ENCODE results near the gene PDRG1. TPM values are rescaled to one million over a fixed set of nuclear protein-coding genes. Genes with fewer than 3 reads are reported as not detected.

The PDRG1 gene
- total RNA-seq, 1 donor from 2014 or later, result 5.9 TPM

DNA sequence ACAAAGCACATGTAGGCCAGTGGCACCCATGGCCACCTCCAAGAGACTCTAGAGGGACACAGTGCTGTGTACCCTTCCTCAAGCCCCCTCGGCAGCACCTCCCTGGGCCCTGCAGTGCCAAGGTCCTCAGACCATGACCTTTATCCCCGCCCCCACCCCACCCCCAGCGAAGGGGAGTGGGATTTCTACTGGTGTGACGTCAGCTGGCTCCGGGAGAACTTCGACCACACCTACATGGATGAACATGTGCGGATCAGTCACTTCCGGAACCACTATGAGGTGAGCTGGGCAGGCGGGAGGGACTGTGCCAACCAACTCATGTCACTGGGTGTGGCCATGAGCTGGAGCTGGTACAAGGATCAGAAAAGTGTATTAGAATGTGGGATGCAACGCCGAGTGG lies 43.4 kb downstream of the PDRG1 start:
- DNase-seq (ENCODE audit: low spot score), result peak; percentile 72

DNA sequence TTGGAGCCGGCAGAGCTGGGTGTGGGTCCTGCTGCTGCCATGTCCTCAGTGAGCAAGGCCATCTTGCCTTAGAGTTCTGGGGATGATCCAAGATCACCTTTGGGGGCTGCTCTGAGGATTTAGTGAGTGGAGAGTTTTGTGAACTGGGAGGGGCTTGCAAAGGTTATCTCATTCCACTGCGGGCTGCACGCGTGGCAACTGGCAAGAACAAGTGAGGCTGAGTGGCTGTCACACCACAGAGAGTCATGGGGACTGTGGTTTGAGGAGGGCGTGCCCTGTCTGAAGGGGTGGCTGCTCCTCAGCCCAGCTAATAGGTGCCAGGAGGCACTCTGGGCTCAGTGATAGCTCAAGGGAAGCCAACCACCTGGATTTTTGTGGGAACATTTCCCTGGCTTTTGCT lies 43.8 kb downstream of the PDRG1 start:
- peak; percentile 80 for DNase-seq (ENCODE audit: low spot score)

GRCh38 chr20:31907046-31907445 lies 44.8 kb downstream of the PDRG1 start:
- DNase-seq (ENCODE audit: low spot score), result peak; percentile 51

GRCh38 chr20:31906001-31906400 lies 45.8 kb downstream of the PDRG1 start:
- peak; percentile 33 for DNase-seq (ENCODE audit: low spot score)

DNA sequence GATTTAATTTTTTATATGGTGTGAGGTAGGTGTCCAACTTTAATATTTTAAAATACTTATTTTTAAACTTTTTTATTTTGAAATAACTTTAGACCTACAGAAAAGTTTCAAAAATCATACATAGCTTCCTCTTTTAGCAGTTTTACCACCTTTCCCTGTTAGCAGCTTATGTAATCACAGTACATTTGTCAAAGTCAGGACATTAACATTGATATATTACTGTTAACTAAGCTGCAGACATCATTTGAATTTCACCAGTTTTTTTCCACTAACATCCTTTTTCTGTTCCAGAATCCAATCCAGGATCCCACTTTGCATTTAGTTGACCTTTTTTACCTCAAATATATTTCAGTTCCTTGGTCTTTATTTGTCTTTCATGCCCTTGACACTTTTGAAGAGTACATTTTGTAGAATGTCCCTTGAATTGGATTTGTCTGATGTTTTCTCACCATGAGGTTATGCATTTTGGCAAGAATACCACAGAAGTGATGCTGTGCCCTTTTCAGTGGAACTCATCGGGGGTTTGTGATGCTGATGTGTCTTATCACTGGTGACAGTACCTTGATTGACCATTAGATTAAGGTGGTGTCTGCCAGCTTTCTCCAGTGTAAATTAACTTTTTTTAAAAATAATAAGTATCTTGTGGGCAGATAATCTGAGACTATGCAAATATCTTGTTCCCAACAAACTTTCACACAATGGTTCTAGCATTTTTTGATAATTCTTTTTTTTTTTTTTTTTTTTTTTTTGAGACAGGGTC lies 48.0 kb downstream of the PDRG1 start:
- no peak for DNase-seq (ENCODE audit: low spot score)

DNA sequence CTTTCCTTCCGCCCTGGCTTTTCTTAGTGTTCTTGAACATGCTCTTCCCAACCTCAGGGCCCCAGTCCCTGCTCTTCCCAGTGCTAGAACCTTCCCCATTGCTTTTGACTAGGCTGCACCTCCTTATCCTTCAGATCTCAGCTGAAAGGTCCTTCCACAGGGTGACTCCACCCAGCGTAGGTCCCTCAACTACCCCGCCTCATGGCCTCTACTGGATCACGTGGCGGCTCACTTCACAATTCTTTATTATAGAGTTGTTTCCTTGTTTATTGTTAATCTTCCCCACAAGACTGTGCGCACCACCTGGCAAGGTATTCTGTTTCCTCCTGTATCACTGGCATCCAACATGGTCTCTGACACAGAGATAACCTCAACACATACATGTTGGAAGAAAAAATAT lies 50.2 kb downstream of the PDRG1 start:
- peak; percentile 12 for DNase-seq (ENCODE audit: low spot score)

GRCh38 chr20:31897541-31897940 lies 54.3 kb downstream of the PDRG1 start:
- DNase-seq (ENCODE audit: low spot score), result no peak

- DNase-seq (ENCODE audit: low spot score), result no peak
These were observed 55.8 kb downstream of the PDRG1 start for GRCh38 chr20:31896049-31896448.

GRCh38 chr20:31894980-31895675 lies 56.7 kb downstream of the PDRG1 start:
- DNase-seq (ENCODE audit: low spot score), result no peak

Other genes with a start within 250 kb of the PDRG1 start
- 135 TPM for gene BCL2L1, start 229.2 kb downstream of the PDRG1 start, total RNA-seq
- 1.1 TPM for gene TPX2, start 212.8 kb downstream of the PDRG1 start, total RNA-seq
- not detected for gene MYLK2, start 132.7 kb downstream of the PDRG1 start, total RNA-seq
- not detected for gene FOXS1, start 106.4 kb downstream of the PDRG1 start, total RNA-seq
- 0.77 TPM for gene DUSP15, start 81.5 kb downstream of the PDRG1 start, total RNA-seq
- gene TTLL9, start 81.4 kb downstream of the PDRG1 start, total RNA-seq, result 0.13 TPM
- not detected for gene XKR7, start 16.1 kb upstream of the PDRG1 start, total RNA-seq
- gene CCM2L, start 58.4 kb upstream of the PDRG1 start, total RNA-seq, result 10.4 TPM
- 35.1 TPM for gene HCK, start 100.2 kb upstream of the PDRG1 start, total RNA-seq
- 40.6 TPM for gene TM9SF4, start 157.7 kb upstream of the PDRG1 start, total RNA-seq